ENCODE results near the gene FAM13C.
"Not testable (repeated sequence)": the region's sequence is repeated elsewhere in the genome, so short reads cannot be mapped to it uniquely, and the experiment has no call there.

Gene FAM13C

DNA sequence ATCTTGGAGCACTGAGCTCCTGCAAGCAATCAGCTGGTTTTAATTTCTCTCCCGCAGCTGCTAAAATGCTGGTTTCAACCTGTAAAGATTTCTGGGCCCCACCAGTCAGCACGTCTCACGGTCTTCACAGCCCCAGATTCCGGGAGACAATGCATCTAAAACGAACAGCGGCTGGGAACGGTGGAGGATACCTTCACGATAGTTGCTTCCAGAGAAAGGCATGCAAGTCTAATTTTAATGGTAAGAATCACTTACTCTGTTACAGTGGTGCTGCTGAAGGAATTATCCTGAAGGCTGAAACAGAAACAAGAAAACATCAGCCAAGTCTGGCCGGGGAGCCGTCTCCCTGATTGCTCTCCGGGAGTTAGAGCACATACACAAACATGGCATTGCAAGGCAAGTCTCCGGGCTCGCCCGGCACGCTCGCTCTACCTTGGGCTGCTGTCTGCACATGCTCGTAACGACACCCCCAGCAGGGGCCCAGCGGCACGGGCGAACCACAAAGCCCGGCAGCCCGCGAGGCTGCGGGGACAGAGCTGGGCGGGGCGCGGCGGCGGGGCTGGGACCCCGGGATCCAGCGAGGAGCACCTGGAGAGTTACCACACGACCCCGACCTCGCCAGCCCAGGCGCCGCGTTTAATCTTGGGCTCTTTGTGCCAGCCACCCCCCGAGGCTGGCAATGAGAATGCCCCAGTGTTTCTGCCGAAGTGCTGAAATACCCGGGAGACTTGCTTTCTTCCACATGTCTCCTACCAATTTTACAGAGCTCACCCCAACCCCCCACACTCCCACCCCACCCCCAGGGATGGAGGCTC lies at the start of gene FAM13C:
Gene FAM13C, minus strand, starts transcription at position 406 of the 815 bp plus-strand sequence. Its CDS starts 89 bp downstream, at position 317.
- no peak for DNase-seq (ENCODE audit: low read depth)

DNA sequence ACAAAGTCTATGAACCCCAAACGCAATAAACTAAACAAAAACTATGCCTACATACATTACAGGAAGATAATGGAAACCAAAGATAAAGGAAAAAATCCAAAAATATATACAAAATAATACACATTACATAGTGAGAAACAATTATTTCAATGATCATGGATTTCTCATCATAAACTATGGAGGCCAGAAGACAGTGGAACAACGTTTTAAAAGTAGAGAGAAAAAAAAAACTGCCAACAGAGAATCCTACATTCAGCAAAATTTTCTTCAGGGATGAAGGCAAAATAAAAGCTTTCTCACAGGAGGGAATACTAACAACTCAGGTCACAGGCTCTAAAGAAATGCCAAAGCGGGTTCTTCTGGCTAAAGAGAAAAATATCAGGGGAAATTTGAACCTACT lies 42.9 kb upstream of the FAM13C start:
- no peak for DNase-seq (ENCODE audit: low read depth)

DNA sequence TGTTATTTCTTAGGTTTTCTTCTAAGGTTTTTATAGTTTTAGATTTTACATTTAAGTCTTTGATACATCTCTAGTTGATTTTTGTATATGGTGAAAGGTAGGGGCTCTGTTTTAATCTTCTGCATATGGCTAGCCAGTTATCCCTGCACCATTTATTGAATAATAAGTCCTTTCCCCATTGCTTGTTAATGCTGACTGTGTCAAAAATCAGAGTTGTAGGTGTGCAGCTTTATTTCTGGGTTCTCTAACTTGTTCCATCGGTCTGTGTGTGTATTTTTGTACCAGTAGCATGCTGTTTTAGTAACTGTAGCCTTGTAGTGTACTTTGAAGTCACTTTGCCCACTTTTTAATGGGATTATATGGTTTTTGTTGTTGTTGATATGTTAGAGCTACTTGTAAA lies 37.9 kb upstream of the FAM13C start:
- DNase-seq (ENCODE audit: low read depth) = no peak

DNA sequence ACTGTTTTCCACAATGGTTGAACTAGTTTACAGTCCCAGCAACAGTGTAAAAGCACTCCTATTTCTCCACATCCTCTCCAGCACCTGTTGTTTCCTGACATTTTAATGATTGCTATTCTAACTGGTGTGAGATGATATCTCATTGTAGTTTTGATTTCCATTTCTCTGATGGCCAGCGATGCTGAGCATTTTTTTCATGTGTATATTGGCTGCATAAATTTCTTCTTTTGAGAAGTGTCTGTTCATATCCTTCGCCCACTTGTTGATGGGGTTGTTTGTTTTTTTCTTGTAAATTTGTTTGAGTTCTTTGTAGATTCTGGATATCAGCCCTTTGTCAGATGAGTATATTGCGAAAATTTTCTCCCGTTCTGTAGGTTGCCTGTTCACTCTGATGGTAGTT lies 37.0 kb upstream of the FAM13C start:
- not testable (repeated sequence) for DNase-seq (ENCODE audit: low read depth)

DNA sequence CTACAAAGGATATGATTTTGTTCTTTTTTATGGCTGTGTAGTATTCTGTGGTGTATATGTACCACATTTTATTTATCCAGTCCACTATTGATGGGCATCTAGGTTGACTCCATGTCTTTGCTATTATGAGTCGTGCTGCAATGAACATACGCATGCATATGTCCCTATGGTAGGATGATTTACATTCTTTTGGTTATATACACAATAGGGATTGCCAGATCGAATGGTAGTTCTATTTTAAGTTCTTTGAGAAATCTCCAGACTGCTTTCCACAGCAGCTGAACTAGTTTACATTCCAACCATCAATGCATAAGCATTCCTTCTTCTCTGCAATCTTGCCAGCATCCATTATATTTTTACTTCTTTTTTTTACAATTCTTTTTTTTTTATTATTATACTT lies 35.6 kb upstream of the FAM13C start:
- DNase-seq (ENCODE audit: low read depth) = no peak

DNA sequence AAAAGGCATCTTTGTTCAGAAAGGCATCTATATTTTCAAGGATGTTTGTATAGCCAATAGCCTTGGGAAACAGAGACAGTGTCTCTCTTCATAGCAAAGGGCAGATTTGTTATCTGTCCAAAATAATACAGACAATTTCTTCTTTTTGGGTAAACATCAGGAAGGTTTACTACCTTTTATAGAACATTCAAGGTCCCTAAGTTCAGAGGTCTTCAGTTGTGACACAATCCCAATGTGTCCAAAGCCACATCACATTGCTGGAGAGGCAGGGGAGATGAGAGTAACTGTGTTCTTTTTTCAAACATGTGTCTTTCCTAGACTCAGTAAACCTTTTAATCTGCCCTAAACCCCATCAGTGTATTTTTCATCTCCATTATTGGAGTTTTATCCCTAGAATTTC lies 33.6 kb upstream of the FAM13C start:
- no peak for DNase-seq (ENCODE audit: low read depth)

DNA sequence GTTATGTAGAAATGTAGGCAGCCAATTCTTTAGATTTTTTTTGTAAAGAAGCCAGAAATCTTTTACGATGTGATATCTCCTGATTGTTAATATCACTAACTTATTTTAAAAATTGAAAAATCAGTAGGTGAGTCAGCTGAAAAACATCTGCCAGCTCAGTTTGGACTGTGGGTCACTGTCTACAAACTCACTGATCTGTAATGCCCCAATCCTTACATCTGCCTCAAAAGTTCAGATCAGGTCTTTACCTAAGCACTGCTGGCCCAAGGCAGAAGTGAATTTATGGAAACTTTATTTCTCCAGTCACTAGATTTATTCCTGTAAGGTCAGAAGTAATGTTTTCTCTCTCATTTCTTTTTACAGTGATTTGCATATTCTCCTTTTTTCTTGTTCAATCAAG lies 31.0 kb upstream of the FAM13C start:
- no peak for DNase-seq (ENCODE audit: low read depth)

DNA sequence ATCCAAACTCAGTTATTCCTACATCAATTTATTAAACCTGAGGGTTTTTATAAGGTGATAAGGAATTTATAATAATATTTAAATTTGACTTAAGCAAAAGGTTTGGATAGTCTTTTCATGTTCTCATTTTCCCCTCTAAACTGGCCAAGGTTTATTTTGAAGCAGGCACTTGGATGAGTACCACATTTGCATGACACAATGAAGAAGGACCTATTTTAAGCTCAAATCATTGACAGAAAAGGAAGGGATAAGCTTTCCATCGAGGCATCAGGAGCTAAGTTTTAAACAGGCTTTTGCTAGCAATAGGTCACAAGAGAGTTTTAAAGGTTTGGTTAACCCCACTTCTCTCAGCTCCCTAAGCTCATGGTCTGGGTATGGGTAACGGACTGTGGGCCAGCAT lies 28.7 kb upstream of the FAM13C start:
- no peak for DNase-seq (ENCODE audit: low read depth)

DNA sequence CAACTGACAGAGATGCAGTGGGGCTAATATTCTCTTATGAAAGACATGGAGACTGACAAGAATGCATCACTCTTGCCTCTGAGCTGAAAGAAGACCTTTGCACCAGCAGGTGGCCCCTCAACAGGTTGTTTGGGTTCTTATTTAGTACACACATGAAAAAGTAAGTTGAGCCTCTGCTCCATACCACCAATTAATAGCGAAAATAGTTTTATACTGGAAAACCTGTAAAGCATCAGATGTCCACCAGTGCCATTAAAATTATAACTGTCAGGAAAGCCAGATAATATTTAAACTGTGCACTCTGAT lies 26.3 kb upstream of the FAM13C start:
- no peak for DNase-seq (ENCODE audit: low read depth)

DNA sequence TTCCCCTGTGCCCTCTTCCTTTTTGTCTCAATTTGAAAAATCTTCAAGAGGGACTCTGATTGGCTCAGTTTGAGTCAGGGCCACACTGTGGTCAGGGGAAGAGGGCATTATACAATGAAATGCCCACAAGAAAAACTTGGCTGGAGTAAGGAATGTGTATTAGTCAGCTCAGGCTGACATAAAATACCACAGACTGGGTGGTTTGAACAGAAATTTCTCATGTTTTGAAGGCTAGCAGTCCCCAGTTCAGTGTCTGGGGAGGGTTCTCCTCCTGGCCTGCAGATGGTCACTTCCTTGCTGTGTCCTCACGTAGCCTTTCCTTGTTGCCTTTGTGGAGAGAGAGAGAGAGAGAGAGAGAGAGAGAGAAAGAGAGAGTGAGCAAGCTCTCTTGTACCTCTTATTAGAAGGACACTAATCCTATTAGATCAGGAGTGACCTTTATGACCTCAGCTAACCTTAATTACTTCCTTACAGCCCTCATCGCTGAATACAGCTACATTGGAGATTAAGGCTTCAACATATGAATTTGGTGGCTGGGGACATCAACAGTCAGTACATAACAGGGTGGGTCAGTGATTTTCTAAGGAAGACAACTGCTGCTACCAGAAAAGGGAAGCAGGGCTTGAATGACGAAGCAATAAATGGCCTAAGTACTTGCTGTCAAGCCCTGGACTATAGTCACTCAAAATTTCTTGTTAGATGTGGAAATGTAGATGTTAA lies 25.8 kb upstream of the FAM13C start:
- no peak for DNase-seq (ENCODE audit: low read depth)

DNA sequence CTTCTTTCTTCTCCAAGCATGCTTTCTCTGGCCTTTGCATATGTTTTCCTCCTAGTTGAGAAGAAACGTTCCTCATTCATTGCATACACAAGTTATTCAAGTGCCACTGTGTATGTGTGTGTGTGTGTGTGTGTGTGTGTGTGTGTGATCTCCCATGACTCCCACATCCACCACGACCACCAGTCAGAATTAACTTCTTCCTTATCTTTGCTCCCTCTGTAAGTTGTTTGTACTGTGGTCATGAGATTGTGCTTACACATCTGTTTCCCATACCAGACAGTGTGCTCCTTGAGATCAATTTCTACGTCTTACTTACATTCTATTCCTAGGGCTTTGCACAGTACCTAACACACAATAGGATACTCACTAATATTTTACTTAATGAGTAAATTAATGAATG lies 22.4 kb upstream of the FAM13C start:
- DNase-seq (ENCODE audit: low read depth) = no peak

DNA sequence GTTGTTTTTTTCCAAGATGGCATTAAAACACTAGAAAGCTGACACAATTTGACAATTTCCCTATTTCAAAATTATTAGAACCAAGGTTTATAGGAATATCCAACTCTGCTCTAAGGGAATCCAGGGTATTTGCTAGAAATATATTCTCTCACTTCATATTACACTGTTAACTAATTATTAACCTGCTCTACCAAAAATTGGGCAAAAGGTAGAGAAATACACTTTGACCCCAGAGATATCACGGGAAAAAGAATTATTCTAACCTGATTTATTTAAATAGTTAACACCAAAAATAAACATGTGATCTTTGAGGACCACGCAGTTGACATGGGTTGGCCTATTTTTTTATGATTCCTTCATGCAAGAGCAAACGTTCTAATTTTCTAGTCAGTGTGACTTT lies 21.6 kb upstream of the FAM13C start:
- no peak for DNase-seq (ENCODE audit: low read depth)

DNA sequence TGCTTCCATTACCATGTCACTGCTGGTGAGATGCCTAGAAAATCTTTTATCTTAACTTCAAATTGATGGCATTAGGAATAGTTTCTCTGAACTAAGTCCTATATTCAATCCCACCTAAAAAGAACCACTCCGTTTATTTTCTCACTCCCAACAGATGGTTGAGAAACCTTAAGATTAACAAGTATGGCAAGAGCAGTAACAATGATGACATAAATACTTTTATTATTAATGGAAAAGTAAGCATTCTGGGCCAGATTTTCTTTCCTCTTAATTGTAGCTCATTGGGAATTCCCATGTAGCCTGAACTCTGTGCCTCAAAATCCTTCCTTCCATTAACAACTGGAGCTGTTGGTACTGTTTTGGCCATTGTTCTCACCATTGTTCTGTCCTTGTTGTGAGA lies 21.1 kb upstream of the FAM13C start:
- DNase-seq (ENCODE audit: low read depth) = no peak

DNA sequence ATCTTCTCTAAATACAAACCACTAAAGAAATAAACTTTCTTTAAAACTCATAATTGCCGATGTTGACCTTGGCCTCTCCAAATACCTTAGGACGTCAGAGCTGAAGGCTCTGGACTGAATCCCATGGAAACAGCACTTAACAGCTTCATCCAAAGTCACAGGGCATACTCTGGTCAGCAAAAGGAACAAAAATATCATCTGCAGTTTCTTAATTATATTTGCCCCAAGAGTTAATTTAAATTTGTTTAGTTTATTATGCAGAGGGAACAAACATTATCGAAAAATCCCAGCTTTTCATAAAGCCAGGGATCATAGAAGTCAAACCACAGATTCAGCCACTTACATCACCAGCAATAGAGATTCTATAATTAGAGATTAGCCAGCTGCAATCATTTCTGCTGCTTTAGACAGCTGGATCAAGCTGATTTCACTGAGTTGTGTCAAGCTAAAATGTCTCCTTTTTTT lies 20.5 kb upstream of the FAM13C start:
- DNase-seq (ENCODE audit: low read depth) = no peak

DNA sequence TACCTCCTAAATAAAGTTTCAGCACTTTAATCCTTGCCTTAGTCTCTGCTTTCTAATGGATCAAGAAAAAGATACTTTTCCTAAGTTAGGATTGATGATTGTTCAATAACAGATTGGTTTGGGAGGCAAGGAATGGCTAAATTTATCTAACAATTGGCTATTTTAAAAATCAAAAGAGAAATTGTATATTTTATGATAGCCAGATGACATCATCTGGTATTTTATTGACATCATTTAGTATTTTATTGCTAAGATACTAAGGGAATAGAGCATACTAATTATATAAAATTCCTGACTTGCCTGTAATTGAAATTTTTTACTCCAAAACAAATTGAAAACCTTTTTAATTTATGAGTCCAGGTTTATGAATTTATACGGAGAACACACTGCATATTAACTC lies 19.3 kb upstream of the FAM13C start:
- DNase-seq (ENCODE audit: low read depth) = no peak

DNA sequence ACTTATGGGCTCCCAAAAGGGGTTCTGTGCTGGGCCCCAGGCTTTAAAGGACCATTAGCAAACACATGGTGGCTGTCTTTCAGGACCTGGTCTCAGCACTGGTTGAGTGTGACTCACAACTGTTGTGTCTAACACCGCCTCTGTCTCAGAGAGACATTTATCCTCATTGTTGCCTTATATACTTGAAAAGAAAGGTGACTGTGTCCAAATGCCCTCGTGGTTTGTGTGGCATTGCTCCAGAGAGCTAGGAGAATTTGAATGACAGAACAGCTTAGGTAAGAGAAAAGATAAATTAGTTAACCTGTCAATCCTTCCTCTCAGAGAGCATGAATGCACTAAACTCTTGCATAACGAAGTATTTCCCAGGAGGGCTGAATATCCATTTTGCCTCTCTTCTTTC lies 14.5 kb upstream of the FAM13C start:
- DNase-seq (ENCODE audit: low read depth) = no peak

DNA sequence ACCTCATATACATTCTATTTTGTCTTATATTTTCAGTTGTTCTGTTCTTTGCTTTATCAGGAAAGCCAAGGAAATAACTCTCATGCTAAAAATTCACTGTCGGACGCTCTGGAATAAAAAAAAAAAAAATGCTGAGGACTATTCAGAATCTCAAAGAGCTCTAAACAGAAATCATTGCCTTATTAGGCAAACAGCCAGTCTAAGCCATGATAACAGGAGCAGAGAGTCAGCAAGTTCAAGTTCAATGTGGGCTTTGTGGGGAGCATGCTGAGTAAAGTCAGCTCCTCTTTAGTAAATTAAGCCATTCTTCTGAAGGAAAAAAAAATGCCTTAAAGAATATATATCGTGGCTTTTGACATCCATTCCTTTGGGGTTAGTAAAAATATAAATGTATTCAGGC lies 13.6 kb upstream of the FAM13C start:
- DNase-seq (ENCODE audit: low read depth) = no peak

DNA sequence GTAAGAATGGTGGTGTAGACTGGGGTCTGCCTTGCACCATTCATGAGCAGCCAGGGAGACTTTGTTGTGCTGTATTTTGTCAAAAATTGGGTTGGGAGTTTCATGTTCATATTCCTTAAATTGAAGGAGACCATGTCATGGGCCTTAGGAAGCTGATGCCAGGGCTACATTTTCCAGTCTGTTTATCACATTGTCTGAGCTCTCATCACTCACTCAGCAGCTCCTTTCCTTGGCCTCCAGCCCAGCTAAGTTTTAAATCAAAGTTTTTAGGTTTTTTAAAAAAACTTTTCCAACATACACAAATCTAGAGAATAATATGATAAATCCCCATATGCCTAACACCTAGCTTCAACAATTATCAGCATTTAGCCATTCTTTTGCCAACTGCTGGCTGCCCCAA lies 12.6 kb upstream of the FAM13C start:
- no peak for DNase-seq (ENCODE audit: low read depth)

DNA sequence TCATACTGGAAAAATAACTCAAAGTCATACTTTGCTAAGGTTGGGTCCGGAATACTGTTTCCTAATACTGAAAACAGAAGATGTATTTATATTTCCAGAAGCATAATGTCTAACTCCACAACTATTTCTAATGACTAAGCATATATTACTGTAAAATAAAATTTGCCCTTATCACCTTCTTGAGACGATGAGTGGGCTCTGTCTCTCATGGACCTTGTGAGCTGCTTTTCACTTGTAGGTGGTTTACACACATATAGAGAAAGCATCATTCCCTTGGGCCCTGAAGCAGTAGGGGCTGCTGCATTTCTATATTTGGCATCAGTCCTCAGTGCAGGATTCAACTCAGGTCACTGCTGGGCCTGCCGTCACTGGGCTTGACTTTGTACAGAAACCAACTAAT lies 10.7 kb upstream of the FAM13C start:
- no peak for DNase-seq (ENCODE audit: low read depth)

DNA sequence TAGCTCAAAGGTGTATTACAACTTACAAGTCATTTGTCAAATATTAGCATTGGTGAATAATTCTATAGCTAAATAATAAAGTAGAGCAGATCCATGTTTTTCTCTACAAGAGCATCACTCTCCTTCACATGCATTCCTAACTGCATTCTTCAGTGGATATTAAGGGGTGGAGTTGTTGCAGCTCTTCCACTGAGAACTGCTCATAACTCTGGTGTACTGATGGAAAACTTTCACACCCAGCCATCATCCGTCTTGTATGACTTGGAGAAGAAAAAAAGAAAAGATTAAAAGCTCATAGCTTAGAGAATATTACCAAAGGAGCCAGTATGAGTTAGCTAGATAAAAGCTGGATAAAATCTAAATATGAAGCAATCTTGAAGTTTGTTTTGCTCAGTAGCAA lies 10.2 kb upstream of the FAM13C start:
- DNase-seq (ENCODE audit: low read depth) = no peak

DNA sequence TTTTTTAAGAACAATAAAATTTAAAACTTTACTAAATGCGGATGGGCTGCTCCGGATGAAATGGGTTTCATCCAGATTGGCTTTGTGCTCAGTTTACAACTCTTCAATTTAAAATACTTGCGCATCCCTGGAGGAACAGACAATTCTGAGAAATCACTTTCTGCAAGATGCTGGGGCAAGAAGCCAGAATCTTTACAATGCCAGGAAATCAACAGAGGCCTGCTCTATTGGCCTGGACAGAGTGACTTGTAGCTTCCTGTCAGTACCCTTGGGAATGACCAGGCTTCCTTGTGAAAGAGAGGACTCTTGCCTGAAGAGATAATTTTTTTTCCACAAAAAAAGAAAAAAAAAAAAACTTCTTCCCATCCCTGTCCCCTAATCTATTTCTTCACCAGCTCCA lies 3.9 kb upstream of the FAM13C start:
- DNase-seq (ENCODE audit: low read depth) = no peak

DNA sequence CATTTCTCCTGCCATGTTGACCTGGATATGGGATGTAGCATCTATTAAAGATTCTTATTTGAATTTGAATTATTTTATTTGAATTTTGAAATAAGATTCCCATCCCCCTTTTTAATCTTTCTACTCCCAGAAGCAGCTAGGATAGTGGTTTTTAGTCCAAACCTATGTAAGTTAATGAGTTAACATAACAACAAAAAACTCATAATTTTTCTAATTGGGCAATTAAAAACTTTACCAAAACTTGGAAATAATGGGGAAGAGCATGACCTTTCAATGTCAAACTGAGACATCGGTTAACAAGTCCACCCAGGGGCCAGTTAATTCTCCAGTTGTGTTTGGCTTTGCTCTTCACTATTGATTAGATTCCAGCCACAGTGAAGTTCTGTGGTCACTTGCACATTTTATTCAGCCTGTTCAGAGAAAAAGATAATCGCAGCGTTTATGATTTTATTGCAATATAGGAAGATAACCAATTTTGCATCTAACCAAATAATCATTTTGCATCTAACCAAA lies 1.2 kb upstream of the FAM13C start:
- no peak for DNase-seq (ENCODE audit: low read depth)

DNA sequence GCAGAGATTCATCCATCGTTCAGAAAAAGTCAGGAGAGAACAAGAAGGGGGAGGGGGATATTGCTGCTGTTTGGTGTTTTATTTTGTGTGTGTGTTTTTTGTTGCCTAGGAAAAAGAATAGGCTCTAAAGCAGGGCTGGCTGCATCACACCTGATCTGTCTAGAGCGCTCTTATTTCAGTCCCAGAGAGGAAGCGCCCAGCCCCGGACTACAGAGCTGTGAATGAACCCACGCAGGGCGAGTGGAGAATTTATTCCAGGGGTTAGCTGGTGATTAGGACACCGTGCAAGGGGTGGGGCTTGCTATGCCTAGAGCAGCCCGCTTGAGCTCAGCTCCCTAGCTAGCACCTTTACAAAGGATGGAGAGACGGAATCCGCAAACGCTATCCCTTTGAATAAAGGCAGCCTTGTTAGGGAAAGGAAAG lies 621 bp upstream of the FAM13C start:
- no peak for DNase-seq (ENCODE audit: low read depth)

Measured in activated gamma-delta T cell treated with anti-CD3 and anti-CD28 coated beads, Interleukin-2, amount 50 U/mL, for 16 hours (primary cell).